ENCODE measurements around the gene MIER2.

GRCh38 chr19:313169-313987 lies 31.2 kb downstream of the MIER2 start:
- TF ChIP-seq TARDBP (IDR thresholded peaks at IDR 0.05) = no peak
- TF ChIP-seq FOXA1 (IDR thresholded peaks at IDR 0.05) = no peak
- no peak for TF ChIP-seq ARNT (IDR thresholded peaks at IDR 0.05)
- TF ChIP-seq BHLHE40 (IDR thresholded peaks at IDR 0.05; ENCODE audit: borderline replicate concordance) = no peak
